ENCODE data around the gene GPR141. TPM values are rescaled to one million over a fixed set of nuclear protein-coding genes. Genes with fewer than 3 reads are reported as not detected.

GPR141 gene
- total and polyA plus RNA-seq, 3 experiments from 2014 or later: 1.1 TPM; not detected in 2

- H3K36me3 ChIP-seq (ENCODE audit: insufficient read depth, low read length): no peaks in the 10 kb centered on the region
- no peak overlapping the region for H3K27ac ChIP-seq (ENCODE audit: low read depth, low read length)
- H3K4me1 Mint-ChIP-seq: peaks cover 0 to 2% (median 0%) of the 10 kb centered on the region in 3 donors
- no peak overlapping the region for H3K4me3 ChIP-seq (ENCODE audit: low read length)
- peak overlapping the region in 1 of 8 donors; percentile 47 for H3K27ac Mint-ChIP-seq
- no peaks in the 10 kb centered on the region for H3K36me3 Mint-ChIP-seq
- no peaks in the 10 kb centered on the region for H3K9me3 ChIP-seq (ENCODE audit: low read length)
- H3K27me3 Mint-ChIP-seq: peaks cover under 1 to 15% of the 10 kb centered on the region in 2 donors
- no peaks in the 10 kb centered on the region for H3K4me1 ChIP-seq (ENCODE audit: insufficient read depth, low read length)
- H3K27me3 ChIP-seq (ENCODE audit: insufficient read depth, low read length, poor library complexity, severe bottlenecking): no peaks in the 10 kb centered on the region
- no peak for DNase-seq
- H3K4me3 Mint-ChIP-seq: no peak overlapping the region
- ChIA-PET CTCF (no interaction called here), POLR2A (no interaction called here)
- H3K9me3 Mint-ChIP-seq: no peaks in the 10 kb centered on the region
Observed at GRCh38 chr7:37786741-37787569, 103.4 kb downstream of the GPR141 start.

Other genes with a start within 250 kb of the GPR141 start
- gene ELMO1, start 234.9 kb upstream of the GPR141 start, total RNA-seq: 10 to 100 TPM; 66.2 to 74.4 TPM
- 65.6 TPM for gene ELMO1, start 234.9 kb upstream of the GPR141 start, polyA plus RNA-seq
- not detected for gene NME8, start 164.8 kb downstream of the GPR141 start, total RNA-seq
- not detected for gene NME8, start 164.8 kb downstream of the GPR141 start, polyA plus RNA-seq
- gene SFRP4, start 233.1 kb downstream of the GPR141 start, total RNA-seq: not detected
- not detected for gene SFRP4, start 233.1 kb downstream of the GPR141 start, polyA plus RNA-seq
- gene EPDR1, start 236.9 kb downstream of the GPR141 start, total RNA-seq: 1 to 10 TPM; 1.1 to 1.4 TPM
- 3.0 TPM for gene EPDR1, start 236.9 kb downstream of the GPR141 start, polyA plus RNA-seq

All from CD8-positive, alpha-beta memory T cell (primary cell).